Glutamatergic neuron (in vitro differentiated cells): Measurements from ENCODE around the gene HMCN1. TPM values are rescaled to one million over a fixed set of nuclear protein-coding genes. Genes with fewer than 3 reads are reported as not detected.

Experiments used
- DNase-seq: peaks from one replicate; pipeline ENCODE4 v3.0.0; 2022
- H3K27ac Mint-ChIP-seq: one replicate; pipeline ENCODE4 v1.8.0; 2020; ENCODE audit warnings: mild to moderate bottlenecking, mixed read lengths, inconsistent platforms; ENCODE audit not compliant: unreplicated experiment
- H3K27me3 Mint-ChIP-seq: one replicate; pipeline ENCODE4 v1.8.0; 2020; ENCODE audit warnings: mild to moderate bottlenecking, moderate library complexity, mixed read lengths, inconsistent platforms; ENCODE audit not compliant: unreplicated experiment
- H3K36me3 Mint-ChIP-seq: one replicate; pipeline ENCODE4 v1.8.0; 2020; ENCODE audit warnings: mild to moderate bottlenecking, mixed read lengths, inconsistent platforms; ENCODE audit not compliant: unreplicated experiment
- H3K4me1 Mint-ChIP-seq: one replicate; pipeline ENCODE4 v1.8.0; 2020; ENCODE audit warnings: mild to moderate bottlenecking, low read depth, mixed read lengths, inconsistent platforms; ENCODE audit not compliant: unreplicated experiment
- H3K4me3 Mint-ChIP-seq: one replicate; pipeline ENCODE4 v1.8.0; 2020; ENCODE audit warnings: mild to moderate bottlenecking, mixed read lengths, inconsistent platforms; ENCODE audit not compliant: unreplicated experiment
- H3K9me3 Mint-ChIP-seq: one replicate; pipeline ENCODE4 v1.8.0; 2020; ENCODE audit warnings: mild to moderate bottlenecking, moderate library complexity, mixed read lengths, inconsistent platforms; ENCODE audit not compliant: unreplicated experiment
- total RNA-seq: library from RNA; stranded (reverse); fragmentation: NEBNext Ultra II Directional; extraction: Animal tissue kit (Norgen Biotek cat#: 25700); gene quantifications from one replicate; pipeline ENCODE4 v1.2.1, GENCODE V29; 2021; ENCODE audit not compliant: unreplicated experiment
- TF ChIP-seq, protein P1 (sequence below): fragments of 200-600 bp; sonication (generic); IDR thresholded peaks from one replicate; pipeline ENCODE4 v1.5.0; 2021; ENCODE audit not compliant: partially characterized antibody, unreplicated experiment

HMCN1 gene
- total RNA-seq, 1 donor from 2014 or later: 0.93 TPM

DNA sequence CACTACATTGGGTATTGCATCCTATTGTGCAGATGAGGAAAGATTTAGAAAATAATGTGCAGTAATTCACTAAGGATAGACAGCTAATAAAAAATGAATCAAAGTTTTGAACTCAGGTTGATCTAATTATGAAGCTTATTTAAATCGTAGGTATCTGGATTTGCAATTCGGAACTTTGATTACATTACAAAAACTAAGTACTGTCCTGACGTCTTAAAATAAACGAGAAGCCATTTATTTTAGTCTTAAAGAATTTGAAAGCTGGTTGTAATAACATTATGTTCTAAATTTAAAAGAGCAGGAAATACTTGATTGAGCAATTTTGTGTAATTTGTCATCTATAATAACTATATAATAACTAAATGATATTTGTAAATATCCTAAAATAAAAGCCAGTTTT, 404.9 kb downstream of the HMCN1 start:
- no peaks in the 10 kb centered on the region for H3K9me3 Mint-ChIP-seq
- H3K27me3 Mint-ChIP-seq: no peaks in the 10 kb centered on the region
- TF ChIP-seq, protein P1, sequence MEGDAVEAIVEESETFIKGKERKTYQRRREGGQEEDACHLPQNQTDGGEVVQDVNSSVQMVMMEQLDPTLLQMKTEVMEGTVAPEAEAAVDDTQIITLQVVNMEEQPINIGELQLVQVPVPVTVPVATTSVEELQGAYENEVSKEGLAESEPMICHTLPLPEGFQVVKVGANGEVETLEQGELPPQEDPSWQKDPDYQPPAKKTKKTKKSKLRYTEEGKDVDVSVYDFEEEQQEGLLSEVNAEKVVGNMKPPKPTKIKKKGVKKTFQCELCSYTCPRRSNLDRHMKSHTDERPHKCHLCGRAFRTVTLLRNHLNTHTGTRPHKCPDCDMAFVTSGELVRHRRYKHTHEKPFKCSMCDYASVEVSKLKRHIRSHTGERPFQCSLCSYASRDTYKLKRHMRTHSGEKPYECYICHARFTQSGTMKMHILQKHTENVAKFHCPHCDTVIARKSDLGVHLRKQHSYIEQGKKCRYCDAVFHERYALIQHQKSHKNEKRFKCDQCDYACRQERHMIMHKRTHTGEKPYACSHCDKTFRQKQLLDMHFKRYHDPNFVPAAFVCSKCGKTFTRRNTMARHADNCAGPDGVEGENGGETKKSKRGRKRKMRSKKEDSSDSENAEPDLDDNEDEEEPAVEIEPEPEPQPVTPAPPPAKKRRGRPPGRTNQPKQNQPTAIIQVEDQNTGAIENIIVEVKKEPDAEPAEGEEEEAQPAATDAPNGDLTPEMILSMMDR: no peak
- no peak overlapping the region for H3K4me3 Mint-ChIP-seq
- no peaks in the 10 kb centered on the region for H3K4me1 Mint-ChIP-seq
- no peak overlapping the region for H3K27ac Mint-ChIP-seq
- no peaks in the 10 kb centered on the region for H3K36me3 Mint-ChIP-seq
- no peak for DNase-seq

DNA sequence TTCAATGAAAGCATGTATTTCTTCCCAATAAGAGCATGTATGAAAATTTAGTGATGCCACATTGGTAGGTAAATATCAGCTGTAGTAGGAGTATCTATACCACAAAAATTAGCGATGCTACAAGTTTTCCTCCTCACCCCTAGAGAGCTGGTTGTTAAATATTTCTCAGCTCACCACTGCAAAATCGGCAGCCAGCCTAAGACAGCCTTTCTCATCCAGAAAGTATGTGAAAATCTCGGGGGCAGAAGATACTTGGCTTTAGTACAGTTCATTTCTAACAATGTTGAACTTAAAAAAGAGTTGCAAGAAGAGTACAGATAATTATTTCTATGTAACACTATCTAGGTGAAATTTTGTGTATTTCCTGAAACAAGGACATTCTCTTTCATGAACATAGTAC, 405.5 kb downstream of the HMCN1 start:
- Mint-ChIP-seq H3K36me3 (no peaks in the 10 kb centered on the region), H3K4me1 (no peaks in the 10 kb centered on the region), H3K27ac (no peak overlapping the region), H3K27me3 (no peaks in the 10 kb centered on the region), H3K4me3 (no peak overlapping the region), H3K9me3 (no peaks in the 10 kb centered on the region)
- no peak for DNase-seq
- TF ChIP-seq, protein P1: no peak

DNA sequence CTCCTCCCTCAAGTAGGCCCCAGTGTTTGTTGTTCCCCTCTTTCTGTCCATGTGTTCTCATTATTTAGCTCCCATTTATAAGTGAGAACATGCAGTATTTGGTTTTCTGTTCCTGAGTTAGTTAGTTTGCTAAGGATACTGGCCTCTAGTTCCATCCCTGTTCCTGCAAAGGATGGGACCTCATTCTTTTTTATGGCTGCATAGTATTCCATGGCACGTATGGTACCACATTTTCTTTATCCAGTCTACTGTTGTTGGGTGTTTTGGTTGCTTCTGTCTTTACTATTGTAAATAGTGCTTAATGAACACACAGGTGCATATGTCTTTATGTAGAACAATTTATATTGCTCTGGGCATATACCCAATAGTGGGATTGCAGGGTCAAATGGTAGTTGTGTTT, 408.0 kb downstream of the HMCN1 start:
- Mint-ChIP-seq H3K27me3 (no peaks in the 10 kb centered on the region), H3K4me1 (no peaks in the 10 kb centered on the region), H3K4me3 (no peak overlapping the region), H3K27ac (no peak overlapping the region), H3K9me3 (no peaks in the 10 kb centered on the region), H3K36me3 (no peaks in the 10 kb centered on the region)
- TF ChIP-seq, protein P1: no peak
- DNase-seq: no peak

DNA sequence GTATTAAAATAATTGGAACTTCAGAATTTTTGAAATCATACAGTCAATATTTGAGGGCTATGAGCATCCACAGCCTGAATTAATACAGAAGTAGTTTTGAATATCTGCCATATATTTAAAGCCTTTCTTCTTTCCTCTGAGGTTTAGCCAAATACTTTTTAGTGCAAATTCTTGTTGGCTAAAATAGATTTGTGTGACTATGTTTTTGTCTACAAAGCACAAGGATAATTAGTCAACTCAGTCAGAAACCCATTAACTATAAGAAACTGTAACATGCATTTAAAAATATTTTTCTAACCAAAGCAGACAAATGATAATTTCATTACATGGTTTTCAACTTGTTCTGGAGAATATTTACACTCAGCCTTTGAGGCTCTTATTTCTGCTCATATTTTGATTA, 408.7 kb downstream of the HMCN1 start:
- no peaks in the 10 kb centered on the region for H3K4me1 Mint-ChIP-seq
- H3K27me3 Mint-ChIP-seq: no peaks in the 10 kb centered on the region
- DNase-seq: no peak
- H3K27ac Mint-ChIP-seq: no peak overlapping the region
- H3K4me3 Mint-ChIP-seq: no peak overlapping the region
- no peaks in the 10 kb centered on the region for H3K36me3 Mint-ChIP-seq
- TF ChIP-seq, protein P1: no peak
- no peaks in the 10 kb centered on the region for H3K9me3 Mint-ChIP-seq

DNA sequence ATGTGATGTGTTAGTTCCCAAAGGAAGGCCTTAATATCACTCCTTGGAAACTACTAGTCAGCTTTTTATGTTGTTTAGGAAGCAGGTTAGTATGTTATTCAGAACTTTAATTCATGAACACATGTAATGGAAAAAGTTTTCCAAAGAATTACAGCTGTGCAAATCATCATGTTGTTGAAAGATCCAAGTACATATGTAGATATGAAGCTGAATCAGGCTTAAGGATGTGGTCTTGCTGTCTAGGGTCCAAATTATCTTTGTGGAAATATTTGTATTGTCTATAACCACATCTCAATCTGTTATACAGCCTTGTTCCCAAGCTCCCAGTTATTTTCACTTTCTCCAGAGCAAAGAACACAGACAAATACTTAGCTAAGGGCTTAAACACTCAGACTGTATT, 409.3 kb downstream of the HMCN1 start:
- no peaks in the 10 kb centered on the region for H3K36me3 Mint-ChIP-seq
- no peak overlapping the region for H3K4me3 Mint-ChIP-seq
- H3K27ac Mint-ChIP-seq: no peak overlapping the region
- H3K4me1 Mint-ChIP-seq: no peaks in the 10 kb centered on the region
- H3K27me3 Mint-ChIP-seq: no peaks in the 10 kb centered on the region
- DNase-seq: no peak
- TF ChIP-seq, protein P1: no peak
- H3K9me3 Mint-ChIP-seq: no peaks in the 10 kb centered on the region
